OCI-LY3 (cell line): Measurements from ENCODE around the gene ZNF80.

Source experiments
- EZH2phosphoT487 ChIP-seq: fragments of 200-600 bp; shearing (Covaris generic); IDR thresholded peaks from 2 replicates; pipeline ENCODE4 v1.6.1; 2018; ENCODE audit warnings: antibody characterized with exemption, mixed run types, low read depth
- TF ChIP-seq, protein P1 (sequence below): fragments of 200-600, 300-600 bp; sonication (generic); IDR thresholded peaks from 2 replicates; pipeline ENCODE4 v1.5.1; 2014; ENCODE audit warnings: antibody characterized with exemption, low read length, low read depth

GRCh38 chr3:114252954-114253353 is 15.6 kb upstream of the ZNF80 start:
- TF ChIP-seq, protein P1, sequence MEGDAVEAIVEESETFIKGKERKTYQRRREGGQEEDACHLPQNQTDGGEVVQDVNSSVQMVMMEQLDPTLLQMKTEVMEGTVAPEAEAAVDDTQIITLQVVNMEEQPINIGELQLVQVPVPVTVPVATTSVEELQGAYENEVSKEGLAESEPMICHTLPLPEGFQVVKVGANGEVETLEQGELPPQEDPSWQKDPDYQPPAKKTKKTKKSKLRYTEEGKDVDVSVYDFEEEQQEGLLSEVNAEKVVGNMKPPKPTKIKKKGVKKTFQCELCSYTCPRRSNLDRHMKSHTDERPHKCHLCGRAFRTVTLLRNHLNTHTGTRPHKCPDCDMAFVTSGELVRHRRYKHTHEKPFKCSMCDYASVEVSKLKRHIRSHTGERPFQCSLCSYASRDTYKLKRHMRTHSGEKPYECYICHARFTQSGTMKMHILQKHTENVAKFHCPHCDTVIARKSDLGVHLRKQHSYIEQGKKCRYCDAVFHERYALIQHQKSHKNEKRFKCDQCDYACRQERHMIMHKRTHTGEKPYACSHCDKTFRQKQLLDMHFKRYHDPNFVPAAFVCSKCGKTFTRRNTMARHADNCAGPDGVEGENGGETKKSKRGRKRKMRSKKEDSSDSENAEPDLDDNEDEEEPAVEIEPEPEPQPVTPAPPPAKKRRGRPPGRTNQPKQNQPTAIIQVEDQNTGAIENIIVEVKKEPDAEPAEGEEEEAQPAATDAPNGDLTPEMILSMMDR = no peak
- no peak for TF ChIP-seq EZH2phosphoT487
